Stimulated activated CD8-positive, alpha-beta memory T cell treated with anti-CD3 and anti-CD28 coated beads, Interleukin-15, amount 100 ng/mL, for 48 hours (primary cell): ENCODE data around the gene DUXA.

Experiments used
- DNase-seq, 2 donors: peaks; one replicate each; pipeline ENCODE4 v3.0.0-alpha.2; 2020; ENCODE audit warnings: low read depth in 2 of 2

The DUXA gene

GRCh38 chr19:57105976-57106721 lies 61.1 kb downstream of the DUXA start:
- DNase-seq: no peak
